WTC11 (cell line): ENCODE measurements around the gene FLT1. TPM values are rescaled to one million over a fixed set of nuclear protein-coding genes. Genes with fewer than 3 reads are reported as not detected.

Experiments
- ATAC-seq: fragments of 200-7000 bp; cut with Tn5 transposase; 2 replicates; pipeline ENCODE4 v1.10.0; 2021; ENCODE audit warnings: mild to moderate bottlenecking, moderate library complexity
- CTCF ChIA-PET: fragments of 300-600 bp; sonication (Branson Sonifier 250); formaldehyde crosslinking; loops from one replicate; lab custom pipeline; 2021; ENCODE audit warnings: antibody characterized with exemption; lab: Charles Lee
- POLR2A ChIA-PET: fragments of 350-600 bp; sonication (Branson Sonifier 250); formaldehyde crosslinking; loops from one replicate; lab custom pipeline; 2021; ENCODE audit warnings: antibody characterized with exemption; lab: Charles Lee
- DNase-seq: peaks from one replicate; pipeline ENCODE4 v3.0.0; 2021; ENCODE audit warnings: low spot score
- H3K27ac Mint-ChIP-seq: 2 replicates; pipeline ENCODE4 v1.8.0; 2021; ENCODE audit warnings: mixed read lengths
- H3K27me3 Mint-ChIP-seq: 2 replicates; pipeline ENCODE4 v1.8.0; 2021; ENCODE audit warnings: low read depth, mild to moderate bottlenecking, moderate library complexity, mixed read lengths
- H3K36me3 Mint-ChIP-seq: 2 replicates; pipeline ENCODE4 v1.8.0; 2021; ENCODE audit warnings: mixed read lengths
- H3K4me1 Mint-ChIP-seq: 2 replicates; pipeline ENCODE4 v1.8.0; 2022; ENCODE audit warnings: mixed read lengths
- H3K4me3 Mint-ChIP-seq: 2 replicates; pipeline ENCODE4 v1.8.0; 2021; ENCODE audit warnings: mild to moderate bottlenecking, moderate library complexity, mixed read lengths
- H3K9me3 Mint-ChIP-seq: 2 replicates; pipeline ENCODE4 v1.8.0; 2021; ENCODE audit warnings: mixed read lengths
- ATF1 ChIP-seq: sonication (generic); formaldehyde crosslinking; IDR thresholded peaks from 2 replicates; pipeline ENCODE4 v1.8.1; 2023; ENCODE audit warnings: mild to moderate bottlenecking, moderate library complexity, missing genetic modification reagents
- EMX1 ChIP-seq: fragments of 250-450 bp; sonication (Bioruptor Pico); IDR thresholded peaks from 2 replicates; pipeline ENCODE4 v1.8.0; 2021; ENCODE audit warnings: mild to moderate bottlenecking
- SMAD4 ChIP-seq: sonication (generic); formaldehyde crosslinking; IDR thresholded peaks from 2 replicates; pipeline ENCODE4 v1.8.0; 2022; ENCODE audit warnings: mild to moderate bottlenecking, missing genetic modification reagents
- TEAD4 ChIP-seq: sonication (generic); formaldehyde crosslinking; IDR thresholded peaks from 2 replicates; pipeline ENCODE4 v1.8.0; 2022; ENCODE audit warnings: mild to moderate bottlenecking, missing genetic modification reagents
- TP53 ChIP-seq: sonication (generic); formaldehyde crosslinking; IDR thresholded peaks from 2 replicates; pipeline ENCODE4 v1.8.1; 2023; ENCODE audit warnings: mild to moderate bottlenecking, missing genetic modification reagents
- ZNF317 ChIP-seq: sonication (generic); formaldehyde crosslinking; IDR thresholded peaks from 2 replicates; pipeline ENCODE4 v1.8.1; 2023; ENCODE audit warnings: low read depth, mild to moderate bottlenecking, moderate library complexity, missing genetic modification reagents, borderline replicate concordance
- total RNA-seq: library from RNA; stranded (reverse); gene quantifications from 3 replicates; pipeline ENCODE4 v1.2.3, GENCODE V29; 2021
- TF ChIP-seq, protein P1 (sequence below): sonication (generic); formaldehyde crosslinking; IDR thresholded peaks from 2 replicates; pipeline ENCODE4 v1.8.1; 2023; ENCODE audit warnings: mild to moderate bottlenecking, moderate library complexity, missing genetic modification reagents
- TF ChIP-seq, protein P2 (sequence below): sonication (generic); formaldehyde crosslinking; IDR thresholded peaks from 2 replicates; pipeline ENCODE4 v1.8.0; 2023; ENCODE audit warnings: missing genetic modification reagents, mild to moderate bottlenecking, borderline replicate concordance
- TF ChIP-seq, protein P3 (sequence below): sonication (generic); formaldehyde crosslinking; IDR thresholded peaks from 2 replicates; pipeline ENCODE4 v1.8.1; 2023; ENCODE audit warnings: mild to moderate bottlenecking, missing genetic modification reagents, borderline replicate concordance

The FLT1 gene
- total RNA-seq, 1 experiment from 2014 or later, result 66.3 TPM

- peaks cover 15% of the 10 kb centered on the region for H3K27me3 Mint-ChIP-seq
Measured at GRCh38 chr13:28499609-28500008, 4.7 kb upstream of the FLT1 start.

GRCh38 chr13:28498481-28499115, 3.7 kb upstream of the FLT1 start:
- Mint-ChIP-seq H3K27me3 (peaks cover 15% of the 10 kb centered on the region), H3K9me3 (no peaks in the 10 kb centered on the region), H3K36me3 (no peaks in the 10 kb centered on the region), H3K4me1 (peaks cover 41% of the 10 kb centered on the region), H3K4me3 (no peak overlapping the region), H3K27ac (no peak overlapping the region)
- no peak for ATAC-seq
- no peak for TF ChIP-seq EMX1 (CRISPR knock-in tag)
- CTCF ChIA-PET, result interaction anchor here (0.6 kb wide), 1 partner anchor 8 kb away, joined by 5 read pairs; no protein-coding TSS in a partner anchor
- no peak for DNase-seq
- POLR2A ChIA-PET, result no interaction called here

More at GRCh38 chr13:28499609-28500008, 4.7 kb upstream of the FLT1 start:
- Mint-ChIP-seq H3K9me3 (no peaks in the 10 kb centered on the region), H3K36me3 (no peaks in the 10 kb centered on the region), H3K4me3 (no peak overlapping the region), H3K4me1 (peaks cover 41% of the 10 kb centered on the region), H3K27ac (no peak overlapping the region)
- TF ChIP-seq ZNF317 (CRISPR knock-in tag), result no peak
- TF ChIP-seq SMAD4 (CRISPR knock-in tag), result no peak
- TF ChIP-seq ATF1, result no peak
- TF ChIP-seq, protein P1, sequence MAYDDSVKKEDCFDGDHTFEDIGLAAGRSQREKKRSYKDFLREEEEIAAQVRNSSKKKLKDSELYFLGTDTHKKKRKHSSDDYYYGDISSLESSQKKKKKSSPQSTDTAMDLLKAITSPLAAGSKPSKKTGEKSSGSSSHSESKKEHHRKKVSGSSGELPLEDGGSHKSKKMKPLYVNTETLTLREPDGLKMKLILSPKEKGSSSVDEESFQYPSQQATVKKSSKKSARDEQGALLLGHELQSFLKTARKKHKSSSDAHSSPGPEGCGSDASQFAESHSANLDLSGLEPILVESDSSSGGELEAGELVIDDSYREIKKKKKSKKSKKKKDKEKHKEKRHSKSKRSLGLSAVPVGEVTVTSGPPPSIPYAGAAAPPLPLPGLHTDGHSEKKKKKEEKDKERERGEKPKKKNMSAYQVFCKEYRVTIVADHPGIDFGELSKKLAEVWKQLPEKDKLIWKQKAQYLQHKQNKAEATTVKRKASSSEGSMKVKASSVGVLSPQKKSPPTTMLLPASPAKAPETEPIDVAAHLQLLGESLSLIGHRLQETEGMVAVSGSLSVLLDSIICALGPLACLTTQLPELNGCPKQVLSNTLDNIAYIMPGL (CRISPR knock-in tag), result no peak
- ChIA-PET CTCF (no interaction called here), POLR2A (no interaction called here)
- DNase-seq (no peak), ATAC-seq (no peak)

- no peak overlapping the region for H3K27ac Mint-ChIP-seq
- DNase-seq (no peak), ATAC-seq (no peak)
- peaks cover 15% of the 10 kb centered on the region for H3K27me3 Mint-ChIP-seq
- H3K9me3 Mint-ChIP-seq, result no peaks in the 10 kb centered on the region
- ChIA-PET POLR2A (no interaction called here), CTCF (interaction anchor here (0.9 kb wide), 1 partner anchor 34 kb away, joined by 3 read pairs; no protein-coding TSS in a partner anchor)
- no peaks in the 10 kb centered on the region for H3K36me3 Mint-ChIP-seq
- no peak overlapping the region for H3K4me3 Mint-ChIP-seq
- TF ChIP-seq, protein P2, sequence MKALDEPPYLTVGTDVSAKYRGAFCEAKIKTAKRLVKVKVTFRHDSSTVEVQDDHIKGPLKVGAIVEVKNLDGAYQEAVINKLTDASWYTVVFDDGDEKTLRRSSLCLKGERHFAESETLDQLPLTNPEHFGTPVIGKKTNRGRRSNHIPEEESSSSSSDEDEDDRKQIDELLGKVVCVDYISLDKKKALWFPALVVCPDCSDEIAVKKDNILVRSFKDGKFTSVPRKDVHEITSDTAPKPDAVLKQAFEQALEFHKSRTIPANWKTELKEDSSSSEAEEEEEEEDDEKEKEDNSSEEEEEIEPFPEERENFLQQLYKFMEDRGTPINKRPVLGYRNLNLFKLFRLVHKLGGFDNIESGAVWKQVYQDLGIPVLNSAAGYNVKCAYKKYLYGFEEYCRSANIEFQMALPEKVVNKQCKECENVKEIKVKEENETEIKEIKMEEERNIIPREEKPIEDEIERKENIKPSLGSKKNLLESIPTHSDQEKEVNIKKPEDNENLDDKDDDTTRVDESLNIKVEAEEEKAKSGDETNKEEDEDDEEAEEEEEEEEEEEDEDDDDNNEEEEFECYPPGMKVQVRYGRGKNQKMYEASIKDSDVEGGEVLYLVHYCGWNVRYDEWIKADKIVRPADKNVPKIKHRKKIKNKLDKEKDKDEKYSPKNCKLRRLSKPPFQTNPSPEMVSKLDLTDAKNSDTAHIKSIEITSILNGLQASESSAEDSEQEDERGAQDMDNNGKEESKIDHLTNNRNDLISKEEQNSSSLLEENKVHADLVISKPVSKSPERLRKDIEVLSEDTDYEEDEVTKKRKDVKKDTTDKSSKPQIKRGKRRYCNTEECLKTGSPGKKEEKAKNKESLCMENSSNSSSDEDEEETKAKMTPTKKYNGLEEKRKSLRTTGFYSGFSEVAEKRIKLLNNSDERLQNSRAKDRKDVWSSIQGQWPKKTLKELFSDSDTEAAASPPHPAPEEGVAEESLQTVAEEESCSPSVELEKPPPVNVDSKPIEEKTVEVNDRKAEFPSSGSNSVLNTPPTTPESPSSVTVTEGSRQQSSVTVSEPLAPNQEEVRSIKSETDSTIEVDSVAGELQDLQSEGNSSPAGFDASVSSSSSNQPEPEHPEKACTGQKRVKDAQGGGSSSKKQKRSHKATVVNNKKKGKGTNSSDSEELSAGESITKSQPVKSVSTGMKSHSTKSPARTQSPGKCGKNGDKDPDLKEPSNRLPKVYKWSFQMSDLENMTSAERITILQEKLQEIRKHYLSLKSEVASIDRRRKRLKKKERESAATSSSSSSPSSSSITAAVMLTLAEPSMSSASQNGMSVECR (CRISPR knock-in tag), result no peak
- TF ChIP-seq, protein P3, sequence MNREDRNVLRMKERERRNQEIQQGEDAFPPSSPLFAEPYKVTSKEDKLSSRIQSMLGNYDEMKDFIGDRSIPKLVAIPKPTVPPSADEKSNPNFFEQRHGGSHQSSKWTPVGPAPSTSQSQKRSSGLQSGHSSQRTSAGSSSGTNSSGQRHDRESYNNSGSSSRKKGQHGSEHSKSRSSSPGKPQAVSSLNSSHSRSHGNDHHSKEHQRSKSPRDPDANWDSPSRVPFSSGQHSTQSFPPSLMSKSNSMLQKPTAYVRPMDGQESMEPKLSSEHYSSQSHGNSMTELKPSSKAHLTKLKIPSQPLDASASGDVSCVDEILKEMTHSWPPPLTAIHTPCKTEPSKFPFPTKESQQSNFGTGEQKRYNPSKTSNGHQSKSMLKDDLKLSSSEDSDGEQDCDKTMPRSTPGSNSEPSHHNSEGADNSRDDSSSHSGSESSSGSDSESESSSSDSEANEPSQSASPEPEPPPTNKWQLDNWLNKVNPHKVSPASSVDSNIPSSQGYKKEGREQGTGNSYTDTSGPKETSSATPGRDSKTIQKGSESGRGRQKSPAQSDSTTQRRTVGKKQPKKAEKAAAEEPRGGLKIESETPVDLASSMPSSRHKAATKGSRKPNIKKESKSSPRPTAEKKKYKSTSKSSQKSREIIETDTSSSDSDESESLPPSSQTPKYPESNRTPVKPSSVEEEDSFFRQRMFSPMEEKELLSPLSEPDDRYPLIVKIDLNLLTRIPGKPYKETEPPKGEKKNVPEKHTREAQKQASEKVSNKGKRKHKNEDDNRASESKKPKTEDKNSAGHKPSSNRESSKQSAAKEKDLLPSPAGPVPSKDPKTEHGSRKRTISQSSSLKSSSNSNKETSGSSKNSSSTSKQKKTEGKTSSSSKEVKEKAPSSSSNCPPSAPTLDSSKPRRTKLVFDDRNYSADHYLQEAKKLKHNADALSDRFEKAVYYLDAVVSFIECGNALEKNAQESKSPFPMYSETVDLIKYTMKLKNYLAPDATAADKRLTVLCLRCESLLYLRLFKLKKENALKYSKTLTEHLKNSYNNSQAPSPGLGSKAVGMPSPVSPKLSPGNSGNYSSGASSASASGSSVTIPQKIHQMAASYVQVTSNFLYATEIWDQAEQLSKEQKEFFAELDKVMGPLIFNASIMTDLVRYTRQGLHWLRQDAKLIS (CRISPR knock-in tag), result no peak
- TF ChIP-seq TEAD4 (no peak), TP53 (CRISPR knock-in tag) (no peak)
- H3K4me1 Mint-ChIP-seq, result peaks cover 37% of the 10 kb centered on the region
Measured at GRCh38 chr13:28497143-28497876, 2.4 kb upstream of the FLT1 start.
